DOHH2 (cell line): ENCODE measurements around the gene MALT1.

Experiments
- EZH2phosphoT487 ChIP-seq: fragments of 200-600 bp; sonication (generic); IDR thresholded peaks from 2 replicates; pipeline ENCODE4 v1.6.1; 2017; ENCODE audit warnings: borderline replicate concordance, mild to moderate bottlenecking, antibody characterized with exemption, low read length, moderate library complexity, mixed read lengths
- TF ChIP-seq, protein P1 (sequence below): fragments of 200-600 bp; sonication (generic); IDR thresholded peaks from one replicate; pipeline ENCODE4 v1.5.1; 2014; ENCODE audit warnings: antibody characterized with exemption, mild to moderate bottlenecking, low read depth, low read length; ENCODE audit not compliant: poor library complexity, severe bottlenecking

DNA sequence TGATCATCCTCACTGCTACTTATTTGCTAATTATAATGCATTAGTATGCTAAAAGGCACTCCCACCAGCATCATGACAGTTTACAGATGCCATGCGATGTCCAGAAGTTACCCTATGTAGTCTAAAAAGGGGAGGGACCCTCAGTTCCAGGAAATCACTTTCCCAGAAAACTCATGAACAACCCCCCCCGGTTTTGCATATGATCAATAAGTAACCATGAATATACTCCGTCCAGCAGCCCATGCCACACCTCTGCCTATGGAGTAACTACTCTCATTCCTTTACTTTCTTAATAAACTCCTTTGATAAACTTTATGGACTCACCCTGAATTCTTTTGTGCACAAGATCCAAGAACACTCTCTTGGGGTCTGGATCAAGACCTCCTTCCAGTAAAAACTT lies 86.8 kb downstream of the MALT1 start:
- TF ChIP-seq, protein P1, sequence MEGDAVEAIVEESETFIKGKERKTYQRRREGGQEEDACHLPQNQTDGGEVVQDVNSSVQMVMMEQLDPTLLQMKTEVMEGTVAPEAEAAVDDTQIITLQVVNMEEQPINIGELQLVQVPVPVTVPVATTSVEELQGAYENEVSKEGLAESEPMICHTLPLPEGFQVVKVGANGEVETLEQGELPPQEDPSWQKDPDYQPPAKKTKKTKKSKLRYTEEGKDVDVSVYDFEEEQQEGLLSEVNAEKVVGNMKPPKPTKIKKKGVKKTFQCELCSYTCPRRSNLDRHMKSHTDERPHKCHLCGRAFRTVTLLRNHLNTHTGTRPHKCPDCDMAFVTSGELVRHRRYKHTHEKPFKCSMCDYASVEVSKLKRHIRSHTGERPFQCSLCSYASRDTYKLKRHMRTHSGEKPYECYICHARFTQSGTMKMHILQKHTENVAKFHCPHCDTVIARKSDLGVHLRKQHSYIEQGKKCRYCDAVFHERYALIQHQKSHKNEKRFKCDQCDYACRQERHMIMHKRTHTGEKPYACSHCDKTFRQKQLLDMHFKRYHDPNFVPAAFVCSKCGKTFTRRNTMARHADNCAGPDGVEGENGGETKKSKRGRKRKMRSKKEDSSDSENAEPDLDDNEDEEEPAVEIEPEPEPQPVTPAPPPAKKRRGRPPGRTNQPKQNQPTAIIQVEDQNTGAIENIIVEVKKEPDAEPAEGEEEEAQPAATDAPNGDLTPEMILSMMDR: no peak
- TF ChIP-seq EZH2phosphoT487: no peak
